Cerebellar nuclear complex (tissue), 1 donor: ENCODE data around the gene KRT20.
"Not testable (repeated sequence)": the region's sequence is repeated elsewhere in the genome, so short reads cannot be mapped to it uniquely, and the experiment has no call there.

Experiments
- DNase-seq, 2 experiments: peaks; one replicate each; lab custom pipeline; 2025; lab: John Stamatoyannopoulos, UW

Gene KRT20, protein sequence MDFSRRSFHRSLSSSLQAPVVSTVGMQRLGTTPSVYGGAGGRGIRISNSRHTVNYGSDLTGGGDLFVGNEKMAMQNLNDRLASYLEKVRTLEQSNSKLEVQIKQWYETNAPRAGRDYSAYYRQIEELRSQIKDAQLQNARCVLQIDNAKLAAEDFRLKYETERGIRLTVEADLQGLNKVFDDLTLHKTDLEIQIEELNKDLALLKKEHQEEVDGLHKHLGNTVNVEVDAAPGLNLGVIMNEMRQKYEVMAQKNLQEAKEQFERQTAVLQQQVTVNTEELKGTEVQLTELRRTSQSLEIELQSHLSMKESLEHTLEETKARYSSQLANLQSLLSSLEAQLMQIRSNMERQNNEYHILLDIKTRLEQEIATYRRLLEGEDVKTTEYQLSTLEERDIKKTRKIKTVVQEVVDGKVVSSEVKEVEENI

DNA sequence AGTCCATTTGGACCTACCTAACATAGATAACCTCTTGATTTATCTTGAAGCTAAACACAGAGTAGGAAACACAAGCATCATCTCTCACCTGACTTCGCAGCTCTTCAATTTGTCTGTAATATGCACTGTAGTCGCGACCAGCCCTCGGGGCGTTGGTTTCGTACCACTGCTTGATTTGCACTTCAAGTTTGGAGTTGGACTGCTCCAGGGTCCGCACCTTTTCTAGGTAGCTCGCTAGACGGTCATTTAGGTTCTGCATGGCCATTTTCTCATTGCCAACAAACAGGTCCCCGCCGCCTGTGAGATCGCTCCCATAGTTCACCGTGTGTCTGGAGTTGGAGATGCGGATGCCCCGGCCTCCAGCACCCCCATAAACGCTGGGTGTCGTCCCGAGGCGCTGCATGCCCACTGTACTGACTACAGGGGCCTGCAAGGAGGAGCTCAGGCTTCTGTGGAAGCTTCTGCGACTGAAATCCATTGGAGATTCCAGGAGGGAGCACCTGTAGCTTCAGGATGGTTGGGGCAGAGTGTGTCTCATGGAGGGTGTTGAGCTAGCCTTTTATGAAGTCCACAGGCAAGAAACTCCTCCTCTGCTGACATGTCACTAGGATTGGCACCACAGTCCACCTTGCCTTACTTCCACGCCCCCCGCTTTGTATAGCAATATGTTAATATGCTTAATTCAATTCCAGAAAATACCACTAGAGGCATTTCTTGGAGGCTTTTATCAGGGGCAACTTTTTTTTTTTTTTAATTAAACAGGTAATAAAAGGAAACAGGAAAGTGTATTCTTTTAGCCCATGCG lies at the start of gene KRT20:
KRT20 (minus strand) TSS at position 535 of the 805 bp plus-strand sequence; CDS start at position 478, 57 bp downstream.
- no peak for DNase-seq

DNA sequence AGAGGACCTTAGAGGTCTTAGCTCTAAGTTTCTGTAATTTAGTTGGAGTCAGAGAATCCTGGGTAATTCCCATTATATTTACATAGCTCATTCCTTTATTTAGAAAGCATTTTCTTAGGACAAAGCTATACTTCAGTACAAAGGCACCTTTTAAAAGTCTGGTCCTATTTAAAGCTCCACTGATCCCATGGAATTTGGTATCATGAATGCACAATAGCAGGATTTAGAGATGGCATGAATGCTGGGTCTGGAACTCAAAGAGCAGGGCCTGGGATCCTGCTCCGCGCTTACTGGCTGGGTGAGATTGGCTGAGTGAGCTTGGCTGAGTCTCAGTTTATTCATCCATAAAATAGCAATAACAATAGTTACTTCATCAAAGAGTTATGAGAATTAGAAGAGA lies 47.6 kb upstream of the KRT20 start:
- DNase-seq, result no peak

DNA sequence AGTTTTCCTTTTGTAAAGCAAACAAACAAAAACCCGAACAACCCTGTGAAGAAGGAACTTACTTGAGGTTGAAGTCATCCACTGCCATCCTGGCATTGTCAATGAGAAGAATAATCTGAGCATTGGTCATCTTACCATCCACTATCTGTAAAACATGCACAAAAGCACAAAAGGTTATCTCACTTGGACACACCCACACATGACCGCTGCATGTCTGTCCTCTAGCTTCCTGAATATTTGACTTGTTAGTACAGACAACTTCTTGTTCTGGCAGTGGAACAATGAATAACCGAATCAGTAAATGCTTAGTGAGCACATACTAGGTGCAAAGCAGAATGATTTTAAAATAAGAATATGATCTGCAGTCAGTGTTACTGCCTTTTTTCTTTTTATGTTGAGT lies 46.3 kb upstream of the KRT20 start:
- no peak for DNase-seq

DNA sequence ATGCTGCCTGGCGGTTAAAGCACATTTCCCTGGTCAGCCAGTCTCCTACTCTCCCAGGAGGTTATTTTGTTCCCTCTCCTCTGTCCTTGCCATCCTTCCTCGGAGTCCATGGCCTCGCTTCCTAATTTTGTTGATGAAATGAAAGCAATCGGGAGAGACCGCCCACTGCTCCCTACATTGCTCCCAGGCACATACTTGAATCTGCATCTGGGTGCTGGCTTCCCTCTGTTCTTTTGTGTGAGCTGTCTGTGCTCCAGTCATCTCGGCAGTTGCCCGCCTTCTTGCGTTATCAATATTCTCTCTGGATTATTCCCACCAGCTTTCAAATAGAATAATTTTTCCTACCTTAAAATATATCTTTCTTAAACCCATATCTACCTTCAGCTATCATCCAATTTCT lies 41.3 kb upstream of the KRT20 start:
- DNase-seq, result no peak

DNA sequence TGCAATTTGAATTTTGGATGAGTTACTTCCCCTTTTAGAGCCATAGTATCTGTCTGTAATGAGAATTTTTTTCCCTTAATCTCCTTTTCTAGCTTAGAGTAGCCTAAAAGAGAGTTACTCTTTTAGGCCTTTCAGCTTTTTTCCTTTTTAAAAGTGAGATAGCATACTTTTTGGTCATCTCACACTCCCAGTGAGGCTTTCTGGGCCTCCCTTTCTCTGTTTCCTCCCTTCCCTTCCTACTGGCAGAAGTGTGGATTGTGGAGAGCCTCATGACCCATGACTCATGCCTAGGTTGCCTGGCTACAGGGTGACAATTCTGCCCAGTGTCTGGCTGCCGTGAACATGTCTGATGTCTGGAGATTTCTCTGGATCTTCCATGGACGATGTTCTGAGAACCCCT lies 37.2 kb upstream of the KRT20 start:
- DNase-seq, result no peak

DNA sequence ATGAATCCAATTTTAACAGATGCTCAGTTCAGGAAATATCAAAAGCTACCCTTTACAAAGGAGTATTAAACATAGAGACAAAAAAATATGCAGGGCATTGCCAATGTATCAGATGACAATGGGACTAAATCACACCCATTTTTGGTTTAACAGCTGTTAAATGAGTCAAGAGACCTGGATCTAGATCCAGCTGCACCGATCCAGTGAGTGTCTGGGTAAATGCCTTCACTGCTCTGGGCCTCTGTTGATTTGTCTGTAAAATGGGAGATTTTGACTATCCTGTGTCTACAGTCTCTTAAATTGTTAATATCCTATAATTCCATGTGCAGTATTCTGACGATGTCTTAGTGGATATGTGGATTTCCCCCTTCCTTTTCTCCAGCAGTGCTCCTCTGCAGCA lies 36.0 kb upstream of the KRT20 start:
- no peak for DNase-seq

DNA sequence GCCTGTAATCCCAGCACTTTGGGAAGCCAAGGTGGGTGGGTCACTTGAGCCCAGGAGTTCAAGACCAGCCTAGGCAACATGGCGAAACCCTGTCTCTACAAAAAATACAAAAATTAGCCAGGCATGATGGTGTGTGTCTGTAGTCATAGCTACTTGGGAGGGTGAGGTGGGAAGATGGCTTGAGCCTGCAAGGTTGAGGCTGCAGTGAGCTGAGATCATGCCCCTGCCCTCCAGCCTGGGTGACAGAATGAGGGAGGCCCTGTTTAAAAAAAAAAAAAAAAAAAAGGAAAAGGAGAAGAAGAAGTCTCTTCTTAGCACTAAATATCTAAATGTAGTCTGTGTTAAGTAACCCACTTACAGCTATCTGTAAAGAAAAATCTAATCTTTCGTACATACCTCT lies 32.1 kb upstream of the KRT20 start:
- DNase-seq, result not testable (repeated sequence)

DNA sequence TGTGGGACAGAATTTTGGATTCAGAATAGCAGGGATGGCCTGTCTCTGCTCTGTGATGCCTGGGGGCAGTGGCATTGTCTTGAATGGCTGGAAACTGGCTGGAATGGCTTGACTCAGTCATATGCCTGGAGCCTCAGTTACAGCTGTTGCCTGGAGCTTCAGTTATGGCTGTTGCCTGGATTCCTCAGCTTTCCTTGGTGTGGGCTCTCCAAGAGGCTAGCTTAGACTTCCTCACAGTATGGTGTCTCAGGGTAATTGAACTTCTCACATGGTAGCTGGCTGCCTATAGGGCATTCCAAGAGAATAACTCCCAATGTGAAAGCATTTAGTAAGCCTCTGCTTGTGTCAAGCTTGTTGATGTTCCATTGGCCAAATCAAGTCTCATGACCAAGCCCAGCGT lies 31.3 kb upstream of the KRT20 start:
- no peak for DNase-seq

DNA sequence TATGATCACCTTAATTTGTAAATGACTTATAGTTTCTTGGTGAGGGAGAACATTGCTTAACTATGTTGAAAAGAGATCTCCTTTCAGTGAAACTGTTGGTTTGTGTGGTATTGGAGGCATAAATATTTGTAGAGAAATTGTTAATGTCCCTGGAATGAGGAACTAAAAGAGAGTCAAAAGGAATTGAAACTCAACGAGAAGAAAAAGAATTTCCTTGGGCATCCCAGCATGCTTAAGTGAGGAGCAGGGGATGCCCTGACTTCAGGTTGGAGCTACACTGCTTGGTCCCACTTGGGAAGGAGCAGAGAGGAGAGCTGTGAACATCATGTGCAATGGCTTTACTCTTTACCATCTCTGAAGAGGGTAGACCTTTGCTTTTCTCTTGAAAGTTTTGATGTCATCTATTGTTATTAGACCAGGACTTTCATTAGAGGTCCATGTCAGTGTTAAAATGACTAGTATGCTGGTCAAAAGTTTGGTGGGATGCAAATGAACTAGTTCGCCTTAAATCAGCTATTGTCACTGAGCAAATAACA lies 30.7 kb upstream of the KRT20 start:
- DNase-seq, result no peak

DNA sequence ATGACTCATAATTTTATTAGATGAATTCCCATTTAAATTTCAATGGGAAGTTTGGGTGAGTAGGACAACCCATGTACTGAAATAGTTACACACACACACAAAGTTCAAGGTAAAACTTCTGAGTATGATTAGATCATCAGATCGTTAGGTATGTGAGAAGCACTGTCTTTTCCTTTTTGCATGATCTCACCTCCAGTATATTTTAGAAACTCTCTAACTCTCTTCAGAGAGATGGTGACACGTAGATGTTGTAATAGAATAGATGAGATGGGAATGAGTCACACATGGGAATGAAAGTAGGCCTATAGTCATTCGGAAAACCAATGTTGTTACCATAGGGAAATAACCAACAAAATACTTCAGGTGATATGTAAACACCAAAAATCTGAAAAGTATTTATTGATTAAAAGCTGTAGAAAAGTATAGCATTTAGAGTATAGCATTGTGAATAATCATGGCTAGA lies 30.2 kb upstream of the KRT20 start:
- DNase-seq, result no peak

DNA sequence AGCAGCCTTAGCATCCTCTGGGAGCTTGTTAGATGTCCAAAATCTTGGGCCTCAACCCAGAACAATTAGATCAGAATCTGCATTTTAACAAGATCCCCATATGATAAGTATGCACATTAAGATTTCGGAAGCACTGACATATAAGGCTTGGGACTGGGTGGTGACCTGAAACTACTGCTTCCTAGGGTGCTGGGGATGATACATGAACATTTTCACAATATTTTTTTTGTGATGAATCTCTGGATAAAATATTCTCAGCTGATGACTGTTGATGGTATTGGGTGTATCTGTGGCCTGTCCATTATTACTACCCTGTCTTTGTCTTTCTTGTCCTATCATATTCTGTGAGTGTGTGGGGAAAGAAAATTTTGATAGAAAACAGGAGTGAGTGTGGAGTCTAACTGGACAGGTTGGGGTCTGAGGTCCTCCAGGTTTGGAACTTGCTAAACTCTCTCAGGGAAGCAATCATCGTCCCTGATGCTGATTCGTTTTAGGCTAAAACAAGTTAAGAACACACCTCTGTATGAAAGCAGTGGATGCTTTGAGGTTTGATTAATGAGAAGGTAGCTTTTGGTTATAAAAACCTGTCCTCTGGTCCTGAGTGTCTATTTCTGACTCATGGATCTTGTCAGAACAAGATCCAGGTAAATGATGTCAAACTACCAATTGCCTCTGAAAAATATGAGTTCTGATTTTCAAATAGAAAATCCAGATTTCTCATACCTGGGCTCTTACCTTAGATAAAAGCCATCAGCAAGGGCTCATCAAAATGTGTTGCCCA lies 29.2 kb upstream of the KRT20 start:
- no peak for DNase-seq

DNA sequence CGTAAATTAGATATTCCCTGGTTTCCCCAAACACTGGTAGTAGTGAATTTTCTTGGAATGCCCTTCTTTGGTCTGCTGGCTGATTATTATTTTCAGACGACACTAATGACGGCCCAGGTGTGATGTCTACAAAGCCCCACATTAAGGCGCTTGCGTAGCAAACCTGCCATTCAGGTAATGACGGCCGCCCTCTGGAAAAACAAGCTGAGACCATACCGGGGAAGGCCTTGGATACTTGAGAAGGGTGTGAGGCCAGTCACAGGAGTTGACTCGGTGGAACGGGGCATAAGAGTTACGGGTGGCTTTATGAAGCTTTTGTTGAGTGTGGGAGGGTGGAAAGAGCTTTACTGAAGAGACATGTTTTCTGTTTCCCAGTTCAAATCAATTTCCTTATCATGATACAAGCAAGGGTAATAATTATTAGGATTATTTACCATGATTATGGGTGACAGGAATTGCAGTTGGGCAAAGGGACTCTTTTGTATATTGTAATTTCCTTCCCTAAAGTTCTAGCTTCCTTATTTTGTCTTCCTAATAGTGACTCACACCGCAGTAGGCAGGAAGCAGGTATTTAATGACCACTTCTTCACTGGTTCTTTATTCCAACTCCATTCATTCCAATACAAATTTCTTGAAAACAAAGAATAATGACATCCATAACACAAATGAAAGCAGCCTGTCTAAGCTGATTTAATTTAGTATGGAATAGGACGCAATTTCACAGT lies 27.6 kb upstream of the KRT20 start:
- DNase-seq, result no peak

DNA sequence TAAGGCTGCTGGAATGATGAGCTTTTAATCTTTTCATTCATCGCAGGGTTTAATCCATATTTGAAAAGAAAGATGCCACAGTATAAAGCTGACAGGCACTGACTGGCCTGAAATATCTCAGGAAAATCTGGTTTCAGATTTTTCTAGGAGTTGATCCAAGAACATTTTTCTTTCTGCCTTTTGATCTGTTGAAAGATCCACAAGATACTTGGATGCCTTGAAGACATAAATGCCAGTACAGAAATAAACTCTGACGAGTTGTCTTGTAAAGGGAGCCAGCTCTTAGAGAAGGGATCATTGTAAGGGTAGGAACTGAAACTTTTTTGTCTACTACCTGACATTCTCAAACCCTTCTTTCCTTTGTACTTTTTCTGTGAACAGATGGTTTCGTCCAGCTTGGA lies 25.4 kb upstream of the KRT20 start:
- DNase-seq, result no peak

DNA sequence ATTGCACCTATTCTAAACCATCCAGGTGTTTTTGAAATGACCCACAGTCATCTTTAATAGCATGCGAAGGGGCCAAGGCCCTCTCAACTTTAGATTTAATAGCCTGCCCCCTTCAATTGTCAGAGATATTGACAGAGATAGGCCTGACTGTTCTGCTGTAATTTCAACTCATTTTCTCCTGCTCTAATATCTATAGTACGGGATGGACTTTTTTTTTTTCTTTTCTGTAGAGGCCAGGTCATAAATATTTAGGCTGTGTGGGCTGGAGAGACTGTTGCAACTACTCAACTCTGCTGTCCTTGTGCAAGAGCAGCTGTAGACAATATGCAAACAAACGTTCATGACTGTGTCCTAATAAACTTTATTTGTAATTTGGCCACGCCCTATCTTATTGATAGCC lies 24.7 kb upstream of the KRT20 start:
- DNase-seq, result no peak

DNA sequence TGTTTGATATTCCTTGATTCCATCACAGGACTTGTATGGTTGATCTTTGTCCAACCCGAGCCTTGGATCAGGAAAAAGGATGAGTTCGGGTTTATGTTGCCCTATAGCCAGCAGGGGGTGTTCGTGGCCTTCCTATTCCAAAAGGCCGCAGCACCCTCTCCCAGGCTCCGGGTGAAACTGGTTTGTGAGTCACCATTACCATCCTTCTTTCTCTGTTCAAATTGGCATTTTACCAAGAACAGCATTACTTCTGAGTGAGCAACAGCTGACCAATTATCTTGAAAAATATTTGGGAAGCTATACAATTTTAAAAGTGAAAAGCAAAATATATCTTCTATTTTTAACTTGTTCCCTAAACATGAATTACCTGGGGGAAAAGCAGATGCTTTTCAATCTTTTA lies 24.3 kb upstream of the KRT20 start:
- peak; percentile 12 to 65 for DNase-seq

DNA sequence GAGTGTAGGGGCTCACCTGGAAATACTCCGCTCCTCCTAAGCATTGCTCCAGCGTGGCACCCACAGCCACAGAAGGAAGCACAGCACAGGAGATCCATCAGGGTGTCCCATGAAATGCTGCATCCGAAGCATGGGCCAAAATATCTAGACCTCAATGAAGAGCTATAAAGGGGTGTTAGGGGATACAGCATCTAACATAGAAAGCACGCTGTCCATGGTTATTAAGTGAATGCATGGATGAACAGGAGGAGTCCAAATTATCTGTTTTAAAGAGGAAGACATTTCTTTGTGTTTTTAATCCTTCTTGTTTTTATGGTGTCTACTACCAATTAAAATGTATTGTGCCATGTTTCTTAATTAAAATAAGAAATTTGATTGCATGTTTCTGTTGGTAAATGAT lies 21.6 kb upstream of the KRT20 start:
- no peak for DNase-seq

DNA sequence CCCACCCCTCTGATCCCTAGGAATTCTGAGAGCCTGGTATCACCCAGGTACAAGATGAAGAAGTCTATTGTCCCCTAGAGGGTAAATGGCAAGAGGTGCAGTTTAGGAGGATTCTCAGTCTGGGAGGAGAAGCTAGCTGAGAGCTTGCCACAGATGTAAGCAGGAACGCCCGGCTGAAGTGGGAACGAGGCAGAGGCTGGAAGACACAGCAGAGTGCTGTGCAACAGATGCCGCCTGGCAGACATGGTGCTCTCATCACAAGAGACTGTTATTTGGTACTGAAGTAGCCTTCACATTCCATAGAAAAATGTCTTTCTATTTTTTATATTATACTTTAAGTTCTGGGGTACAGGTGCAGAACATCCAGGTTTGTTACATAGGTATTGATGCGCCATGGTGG lies 20.3 kb upstream of the KRT20 start:
- no peak for DNase-seq

DNA sequence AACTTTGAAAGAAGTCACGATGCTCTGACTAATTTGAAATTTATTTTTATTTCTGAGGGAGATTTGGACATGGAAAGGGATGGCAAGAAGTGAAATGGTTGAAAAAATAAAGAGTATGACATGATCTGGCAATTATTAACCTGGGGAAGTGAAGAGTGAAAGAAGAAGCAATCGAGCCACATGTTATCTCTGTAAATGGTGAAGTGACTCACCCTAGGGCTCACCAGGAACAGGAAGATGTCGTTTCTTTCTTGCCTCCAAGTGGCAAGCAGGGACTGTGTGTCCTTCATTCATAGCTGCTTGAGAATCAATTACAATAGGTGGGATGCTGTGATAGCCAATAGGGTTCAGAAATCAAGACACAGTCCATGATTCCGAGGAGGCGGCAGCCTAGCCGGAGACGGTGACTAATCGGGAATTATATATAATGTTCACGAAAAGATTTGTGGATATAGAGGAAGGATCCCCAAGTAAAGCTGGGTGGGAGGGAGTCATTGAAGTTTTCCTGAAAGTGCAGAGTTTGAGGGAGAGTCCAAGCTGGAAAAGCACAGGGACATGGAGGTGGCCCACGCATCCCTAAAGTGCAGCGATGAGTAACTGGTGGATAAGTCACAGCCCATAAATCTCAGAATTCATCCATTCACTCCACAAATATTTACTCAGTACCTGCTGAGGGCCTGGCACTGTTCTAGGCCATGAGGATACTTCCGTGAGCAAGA lies 18.2 kb upstream of the KRT20 start:
- no peak for DNase-seq

DNA sequence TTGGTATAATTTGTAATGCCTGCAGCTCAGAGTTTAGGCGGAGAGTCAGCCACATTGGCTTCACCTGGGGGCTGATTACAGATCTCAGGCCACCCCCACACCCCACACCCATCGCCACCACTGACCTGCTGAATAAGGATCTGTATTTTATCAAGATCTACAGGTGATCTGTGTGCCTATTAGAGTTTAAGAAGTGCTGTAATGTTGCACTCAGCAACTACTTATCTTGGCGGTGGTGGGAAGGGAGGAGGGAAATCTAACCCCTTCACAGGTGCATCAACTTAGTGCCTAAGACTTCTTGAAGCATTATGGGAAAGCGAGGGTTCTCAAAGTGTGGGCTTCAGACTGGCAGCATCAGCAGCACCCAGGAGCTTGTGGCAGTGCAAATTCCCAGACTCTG lies 17.5 kb upstream of the KRT20 start:
- no peak for DNase-seq

DNA sequence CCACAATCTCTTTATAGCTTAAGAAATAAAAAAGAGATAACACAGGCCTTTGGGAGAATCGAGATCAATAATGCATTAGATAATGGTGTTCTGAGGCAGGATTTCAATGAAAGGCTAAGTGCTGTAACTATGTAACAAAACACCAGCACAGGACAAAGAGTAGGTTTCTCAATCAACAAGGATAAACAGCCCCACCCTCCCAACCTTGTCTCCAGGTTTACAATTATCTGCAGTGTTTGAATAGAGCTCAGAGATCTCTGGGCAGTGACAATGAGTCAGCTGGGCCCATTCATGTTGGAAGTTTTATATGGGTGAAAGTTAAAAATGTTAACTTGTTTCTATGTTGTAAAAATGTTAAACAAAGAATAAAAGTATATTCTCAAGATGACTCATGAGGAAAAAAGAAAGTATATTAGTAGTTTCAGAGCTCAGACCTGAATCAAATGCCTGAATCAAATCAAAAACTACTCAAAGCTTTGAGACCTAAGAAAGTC lies 17.0 kb upstream of the KRT20 start:
- DNase-seq, result no peak
